Body of pancreas (tissue), 4 donors: ENCODE results near the gene DNMT3A. TPM values are rescaled to one million over a fixed set of nuclear protein-coding genes. Genes with fewer than 3 reads are reported as not detected.

ENCODE experiments used
- ATAC-seq: fragments of 150-250 bp; one replicate; pipeline ENCODE4 v1.9.1; 2016
- DNase-seq, 4 donors: peaks; one replicate each; pipeline ENCODE4 v3.0.0-alpha.2; 2019
- H3K27ac ChIP-seq, 4 donors: fragments of 200-600 bp; sonication (generic); 1 replicate in 3 of 4; 2 replicates in 1 of 4; pipeline versions ENCODE4 v1.5.1 to v1.6.1; 2016 to 2019; ENCODE audit warnings: mild to moderate bottlenecking in 1 of 4, mixed read lengths in 1 of 4, moderate library complexity in 1 of 4
- H3K27me3 ChIP-seq, 2 donors: fragments of 200-600 bp; sonication (generic); one replicate each; pipeline ENCODE4 v1.6.0; 2016; ENCODE audit warnings: mild to moderate bottlenecking in 1 of 2
- H3K36me3 ChIP-seq, 2 donors: fragments of 200-600 bp; sonication (generic); replicated peaks in 1 of 2; 2 replicates each; pipeline ENCODE4 v1.5.1; 2016; ENCODE audit warnings: low read depth in 2 of 2; ENCODE audit not compliant: insufficient read depth in 1 of 2
- H3K4me1 ChIP-seq: fragments of 200-600 bp; sonication (generic); one replicate; pipeline ENCODE4 v1.6.0; 2016
- H3K4me3 ChIP-seq, 2 donors: fragments of 200-600 bp; sonication (generic); 1 replicate in 1 of 2; 2 replicates in 1 of 2; pipeline ENCODE4 v1.5.1; 2016 to 2019
- H3K9me3 ChIP-seq, 3 donors: fragments of 200-600 bp; sonication (generic); 1 replicate in 2 of 3; 2 replicates in 1 of 3; pipeline ENCODE4 v1.5.1; 2016
- POLR2A ChIP-seq, 3 donors: fragments of 450-650 bp; IDR thresholded peaks; one replicate each; pipeline ENCODE4 v1.6.1; 2016; ENCODE audit warnings: antibody characterized with exemption in 3 of 3, mild to moderate bottlenecking in 2 of 3
- WGBS, 2 donors: methylation state at CpG; one replicate each; pipeline ENCODE4 v1.1.5; 2017; 5-methylcytosine and 5-hydroxymethylcytosine counted together
- intact Hi-C: fragments of 100-400 bp; cut with DNase I; formaldehyde crosslinking; loops from one replicate; pipeline ENCODE4 v1.15.1; 2023
- total RNA-seq, 2 donors: library from RNA; depleted of rRNA; stranded (reverse); fragments of >200 nt; gene quantifications; one replicate each; pipeline ENCODE4 v1.1.0, GENCODE V29; 2016
- TF ChIP-seq, protein P1 (sequence below), 7 experiments: fragments of 450-650 bp in 4 of 7; fragments of 200-600 bp in 3 of 7; sonication (generic) in 3 of 7; IDR thresholded peaks; one replicate each; pipeline ENCODE4 v1.5.1; 2016 to 2019; ENCODE audit warnings: antibody characterized with exemption in 7 of 7

The DNMT3A gene
- total RNA-seq, 2 donors from 2014 or later: 18.7 to 27.4 TPM

DNA sequence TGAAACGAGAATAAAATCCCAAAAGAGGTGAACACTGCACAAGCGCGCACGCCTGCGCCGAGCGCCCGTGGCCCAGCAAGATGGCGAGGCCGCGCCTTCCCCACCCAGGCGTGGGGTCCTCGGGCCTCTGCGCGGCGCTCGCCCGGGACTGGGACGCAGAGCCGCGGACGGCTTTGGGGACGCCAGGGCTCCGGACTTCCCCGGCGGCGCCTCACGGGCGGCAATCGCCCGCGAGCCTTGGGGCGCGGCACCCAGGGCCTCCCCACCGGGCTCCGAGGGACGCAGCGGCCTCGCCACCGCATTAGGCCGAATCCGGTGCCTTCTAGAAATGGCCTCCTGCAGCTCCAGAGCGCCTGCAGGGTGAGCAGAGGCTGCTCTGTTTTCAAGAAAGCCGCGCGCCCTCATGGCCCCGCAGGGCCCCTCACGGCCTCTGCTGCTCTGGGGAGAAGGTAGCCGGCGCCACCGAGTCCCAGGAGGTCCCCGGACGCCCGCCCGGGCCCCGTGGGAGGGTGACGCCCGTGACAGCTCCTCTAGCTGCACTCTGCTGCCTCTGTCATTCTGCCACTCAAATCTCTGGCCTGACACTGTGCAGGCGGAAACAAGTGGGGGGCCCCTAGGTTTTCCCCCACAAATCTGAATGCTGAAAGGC, 137.4 kb downstream of the DNMT3A start:
- Histone ChIP-seq H3K4me1 (peaks cover 1% of the 10 kb centered on the region), H3K36me3 (no peaks in the 10 kb centered on the region), H3K27me3 (no peaks in the 10 kb centered on the region), H3K27ac (no peak overlapping the region), H3K9me3 (no peaks in the 10 kb centered on the region), H3K4me3 (no peak overlapping the region)
- TF ChIP-seq, protein P1, sequence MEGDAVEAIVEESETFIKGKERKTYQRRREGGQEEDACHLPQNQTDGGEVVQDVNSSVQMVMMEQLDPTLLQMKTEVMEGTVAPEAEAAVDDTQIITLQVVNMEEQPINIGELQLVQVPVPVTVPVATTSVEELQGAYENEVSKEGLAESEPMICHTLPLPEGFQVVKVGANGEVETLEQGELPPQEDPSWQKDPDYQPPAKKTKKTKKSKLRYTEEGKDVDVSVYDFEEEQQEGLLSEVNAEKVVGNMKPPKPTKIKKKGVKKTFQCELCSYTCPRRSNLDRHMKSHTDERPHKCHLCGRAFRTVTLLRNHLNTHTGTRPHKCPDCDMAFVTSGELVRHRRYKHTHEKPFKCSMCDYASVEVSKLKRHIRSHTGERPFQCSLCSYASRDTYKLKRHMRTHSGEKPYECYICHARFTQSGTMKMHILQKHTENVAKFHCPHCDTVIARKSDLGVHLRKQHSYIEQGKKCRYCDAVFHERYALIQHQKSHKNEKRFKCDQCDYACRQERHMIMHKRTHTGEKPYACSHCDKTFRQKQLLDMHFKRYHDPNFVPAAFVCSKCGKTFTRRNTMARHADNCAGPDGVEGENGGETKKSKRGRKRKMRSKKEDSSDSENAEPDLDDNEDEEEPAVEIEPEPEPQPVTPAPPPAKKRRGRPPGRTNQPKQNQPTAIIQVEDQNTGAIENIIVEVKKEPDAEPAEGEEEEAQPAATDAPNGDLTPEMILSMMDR (IDR thresholded peaks at IDR 0.05): no peak
- TF ChIP-seq POLR2A (IDR thresholded peaks at IDR 0.05): no peak
- intact Hi-C loops: no loop called here
- DNase-seq (no peak), ATAC-seq (no peak)
- 52% methylated on average over 30 to 59 of the region's 59 CpGs for WGBS, 2 donors

DNA sequence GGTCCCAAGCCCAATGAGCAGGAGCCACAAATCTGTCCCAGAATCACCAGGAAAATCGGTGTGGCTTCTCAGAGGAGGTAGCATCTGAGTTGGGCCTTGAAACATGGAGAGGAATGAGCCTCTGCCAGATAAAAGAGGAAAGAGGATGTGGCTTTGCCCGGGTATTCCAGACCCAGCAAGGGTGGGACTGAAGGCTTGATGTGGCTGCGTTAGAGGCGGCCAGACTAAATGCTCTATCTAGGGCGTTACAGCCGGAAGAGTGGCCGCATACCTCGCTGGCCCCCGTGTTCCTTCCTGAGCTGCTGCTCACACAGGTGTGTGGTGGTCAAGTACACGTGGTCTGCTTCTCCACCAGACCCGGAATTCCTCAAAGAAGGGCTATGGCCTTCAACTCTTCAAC, 139.4 kb downstream of the DNMT3A start:
- intact Hi-C loops: no loop called here
- H3K27me3 ChIP-seq: no peaks in the 10 kb centered on the region
- H3K4me3 ChIP-seq: no peak overlapping the region
- WGBS, 2 donors: 72 to 86% methylated on average over 11 of the region's 11 CpGs
- TF ChIP-seq, protein P1 (IDR thresholded peaks at IDR 0.05): no peak
- no peak for TF ChIP-seq POLR2A (IDR thresholded peaks at IDR 0.05)
- peaks cover 9% of the 10 kb centered on the region for H3K4me1 ChIP-seq
- H3K36me3 ChIP-seq: no peaks in the 10 kb centered on the region
- H3K9me3 ChIP-seq: no peaks in the 10 kb centered on the region
- H3K27ac ChIP-seq: no peak overlapping the region
- ATAC-seq (no peak), DNase-seq (no peak)

DNA sequence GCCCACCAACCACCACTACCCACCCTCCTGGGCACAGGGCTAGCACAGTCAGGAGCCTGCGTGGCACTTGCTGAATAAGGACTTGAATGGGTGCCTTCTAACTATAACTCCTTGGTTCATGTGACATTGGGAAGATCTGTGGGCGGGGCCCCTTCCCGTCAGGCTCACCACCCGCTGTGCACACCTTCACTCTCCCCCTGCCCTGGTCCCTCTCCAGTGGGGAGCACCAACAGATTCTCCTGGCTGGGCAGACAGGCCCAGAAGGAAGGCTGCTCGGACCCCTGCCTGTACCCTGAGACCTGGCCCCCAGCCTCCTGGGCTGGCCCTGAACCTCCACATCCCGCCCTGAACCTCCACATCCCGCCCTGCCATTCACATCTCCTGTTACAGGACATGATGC, 139.9 kb downstream of the DNMT3A start:
- intact Hi-C loops: no loop called here
- WGBS, 2 donors: 90 to 97% methylated on average over 5 to 7 of the region's 7 CpGs
- TF ChIP-seq POLR2A (IDR thresholded peaks at IDR 0.05): no peak
- TF ChIP-seq, protein P1 (IDR thresholded peaks at IDR 0.05): no peak
- no peaks in the 10 kb centered on the region for H3K9me3 ChIP-seq
- no peak for ATAC-seq
- no peak overlapping the region for H3K4me3 ChIP-seq
- peaks cover 12% of the 10 kb centered on the region for H3K4me1 ChIP-seq
- no peaks in the 10 kb centered on the region for H3K27me3 ChIP-seq
- no peaks in the 10 kb centered on the region for H3K36me3 ChIP-seq
- no peak for DNase-seq
- H3K27ac ChIP-seq: no peak overlapping the region

DNA sequence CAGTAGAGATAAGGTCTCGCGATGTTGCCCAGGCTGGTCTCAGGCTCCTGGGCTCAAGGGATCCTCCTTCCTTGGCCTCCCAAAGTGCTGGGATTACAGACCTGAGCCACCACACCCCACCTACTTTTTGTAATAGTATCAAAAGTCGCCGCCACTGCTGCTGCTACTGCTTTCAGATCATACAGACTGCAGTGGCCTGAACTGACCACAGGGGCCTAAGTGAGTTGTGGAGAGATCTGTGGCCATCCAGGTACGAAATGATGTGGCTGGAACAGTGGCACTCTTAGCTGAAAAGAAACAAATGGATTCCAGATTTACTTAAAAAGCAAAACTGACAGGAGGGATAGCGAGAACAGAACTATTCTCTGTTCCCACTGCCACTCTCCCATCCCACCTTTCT, 140.5 kb downstream of the DNMT3A start:
- Histone ChIP-seq H3K27me3 (no peaks in the 10 kb centered on the region), H3K36me3 (no peaks in the 10 kb centered on the region), H3K4me3 (no peak overlapping the region), H3K27ac (no peak overlapping the region), H3K9me3 (no peaks in the 10 kb centered on the region), H3K4me1 (peaks cover 17% of the 10 kb centered on the region)
- intact Hi-C loops: no loop called here
- ATAC-seq (no peak), DNase-seq (no peak)
- no peak for TF ChIP-seq POLR2A (IDR thresholded peaks at IDR 0.05)
- TF ChIP-seq, protein P1 (IDR thresholded peaks at IDR 0.05): no peak
- 66 to 71% methylated on average over 5 to 6 of the region's 6 CpGs for WGBS, 2 donors

DNA sequence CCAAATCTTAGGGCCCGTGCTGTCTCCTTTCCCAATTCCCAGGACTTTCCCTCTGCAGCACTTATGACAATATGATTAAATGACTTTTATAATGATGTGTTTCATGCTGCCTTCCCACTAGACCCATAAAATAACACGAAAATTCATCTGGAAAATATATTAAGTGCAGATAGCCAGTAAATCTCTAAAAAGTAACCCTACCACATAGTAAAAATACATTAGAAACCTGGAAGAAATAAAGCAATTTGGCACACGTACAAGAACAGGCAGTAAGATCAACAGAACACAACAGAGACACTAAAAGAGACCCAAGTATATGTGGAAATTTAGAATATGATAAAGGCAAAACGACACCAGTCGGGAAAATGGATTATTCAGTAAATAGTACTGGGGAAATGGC, 143.1 kb downstream of the DNMT3A start:
- 39 to 51% methylated on average over 5 of the region's 5 CpGs for WGBS, 2 donors
- ATAC-seq: no peak
- H3K9me3 ChIP-seq: no peaks in the 10 kb centered on the region
- peak overlapping the region in 3 of 4 donors; percentile 55 to 75 (median 73) for H3K27ac ChIP-seq
- no peak for DNase-seq
- TF ChIP-seq POLR2A (IDR thresholded peaks at IDR 0.05): no peak
- TF ChIP-seq, protein P1 (IDR thresholded peaks at IDR 0.05): no peak
- H3K36me3 ChIP-seq: no peaks in the 10 kb centered on the region
- no peaks in the 10 kb centered on the region for H3K27me3 ChIP-seq
- intact Hi-C loops: no loop called here
- H3K4me3 ChIP-seq: no peak overlapping the region
- peaks cover 36% of the 10 kb centered on the region for H3K4me1 ChIP-seq
